Retina (tissue), 1 donor: ENCODE results near the gene CKS1B.

ENCODE experiments used
- DNase-seq: peaks from one replicate; pipeline ENCODE4 v3.0.0-alpha.2; 2016

Gene CKS1B

GRCh38 chr1:155016231-155016831, 41.9 kb downstream of the CKS1B start:
- DNase-seq: no peak

GRCh38 chr1:155017041-155017945, 42.8 kb downstream of the CKS1B start:
- DNase-seq: peak; percentile 98

- no peak for DNase-seq
Measured at GRCh38 chr1:155017946-155018316, 43.5 kb downstream of the CKS1B start.

- DNase-seq: no peak
Measured at GRCh38 chr1:155018617-155019348, 44.3 kb downstream of the CKS1B start.

- DNase-seq: no peak
Measured at GRCh38 chr1:155019377-155020245, 45.1 kb downstream of the CKS1B start.

- no peak for DNase-seq
Measured at GRCh38 chr1:155022136-155022926, 47.9 kb downstream of the CKS1B start.

GRCh38 chr1:155022927-155023236, 48.4 kb downstream of the CKS1B start:
- no peak for DNase-seq

- no peak for DNase-seq
Measured at GRCh38 chr1:155023627-155024026, 49.1 kb downstream of the CKS1B start.

GRCh38 chr1:155024315-155024714, 49.8 kb downstream of the CKS1B start:
- DNase-seq: no peak

GRCh38 chr1:155026154-155026553, 51.7 kb downstream of the CKS1B start:
- no peak for DNase-seq

GRCh38 chr1:155026588-155026987, 52.1 kb downstream of the CKS1B start:
- DNase-seq: no peak
